IMR-90 (cell line): ENCODE results near the gene POLR1B. TPM values are rescaled to one million over a fixed set of nuclear protein-coding genes. Genes with fewer than 3 reads are reported as not detected.
"Not testable (repeated sequence)": the region's sequence is repeated elsewhere in the genome, so short reads cannot be mapped to it uniquely, and the experiment has no call there.

ENCODE experiments used
- ATAC-seq: fragments of 200-7000 bp; cut with Tn5 transposase; 2 replicates; pipeline ENCODE4 v1.9.1; 2020; ENCODE audit warnings: low read depth, mild to moderate bottlenecking, moderate library complexity
- BruUV-seq: library from RNA; stranded (reverse); fragments of 400-500 nt; replicated peaks from 2 replicates; lab custom pipeline; 2021; lab: Mats Ljungman, UMichigan
- CTCF ChIA-PET: fragments of 300-600 bp; formaldehyde crosslinking; extraction: SDS; loops from one replicate; lab custom pipeline; 2021; ENCODE audit warnings: antibody characterized with exemption; lab: Yijun Ruan, JAX
- POLR2A ChIA-PET: fragments of 300-600 bp; sonication (Branson Sonifier 250); formaldehyde crosslinking; loops from one replicate; lab custom pipeline; 2022; ENCODE audit warnings: antibody characterized with exemption; ENCODE audit not compliant: unreplicated experiment; lab: Charles Lee
- DNase-seq: peaks from one replicate; pipeline ENCODE4 v3.0.0; 2013
- H2AFZ ChIP-seq: replicated peaks from 2 replicates; pipeline ENCODE3; 2013; ENCODE audit warnings: low read length, mild to moderate bottlenecking; ENCODE audit not compliant: poor library complexity
- H2AK5ac ChIP-seq: 2 replicates; pipeline ENCODE4 v1.6.1; 2013; ENCODE audit warnings: low read depth, low read length, inconsistent platforms
- H2AK9ac ChIP-seq: replicated peaks from 2 replicates; pipeline ENCODE3; 2013; ENCODE audit warnings: mild to moderate bottlenecking, low read depth, low read length, moderate library complexity; ENCODE audit not compliant: poor library complexity
- H2BK120ac ChIP-seq: 2 replicates; pipeline ENCODE4 v1.6.1; 2013; ENCODE audit warnings: low read depth, low read length, inconsistent platforms
- H2BK15ac ChIP-seq: 3 replicates; pipeline ENCODE4 v1.6.1; 2013; ENCODE audit warnings: low read depth, low read length, inconsistent platforms
- H2BK20ac ChIP-seq: 2 replicates; pipeline ENCODE4 v1.6.1; 2013; ENCODE audit warnings: low read depth, mild to moderate bottlenecking, inconsistent platforms, low read length, moderate library complexity
- H2BK5ac ChIP-seq: 2 replicates; pipeline ENCODE4 v1.6.1; 2013; ENCODE audit warnings: mild to moderate bottlenecking, low read depth, low read length, inconsistent platforms; ENCODE audit not compliant: poor library complexity, severe bottlenecking
- H3K14ac ChIP-seq: replicated peaks from 2 replicates; pipeline ENCODE4 v1.6.1; 2013; ENCODE audit warnings: low read depth, low read length, inconsistent platforms
- H3K18ac ChIP-seq: 2 replicates; pipeline ENCODE4 v1.6.1; 2013; ENCODE audit warnings: low read depth, low read length, control low read depth
- H3K23ac ChIP-seq: 2 replicates; pipeline ENCODE4 v1.6.1; 2013; ENCODE audit warnings: low read depth, low read length, inconsistent platforms
- H3K27ac ChIP-seq: 2 replicates; pipeline ENCODE4 v1.5.1; 2013; ENCODE audit warnings: mild to moderate bottlenecking, control low read depth, low read length; ENCODE audit not compliant: insufficient read depth
- H3K27me3 ChIP-seq: 2 replicates; pipeline ENCODE4 v1.6.1; 2013; ENCODE audit warnings: low read length; ENCODE audit not compliant: control insufficient read depth, insufficient read depth
- H3K36me3 ChIP-seq: 2 replicates; pipeline ENCODE4 v1.6.1; 2013; ENCODE audit warnings: low read length, mixed read lengths; ENCODE audit not compliant: control insufficient read depth, insufficient read depth
- H3K4ac ChIP-seq: 2 replicates; pipeline ENCODE4 v1.6.1; 2013; ENCODE audit warnings: low read depth, low read length, inconsistent platforms
- H3K4me1 ChIP-seq: 2 replicates; pipeline ENCODE4 v1.6.1; 2013; ENCODE audit warnings: low read length, mixed read lengths; ENCODE audit not compliant: control insufficient read depth, insufficient read depth
- H3K4me2 ChIP-seq: 2 replicates; pipeline ENCODE4 v1.6.1; 2013; ENCODE audit warnings: low read depth, mild to moderate bottlenecking, control low read depth, low read length, moderate library complexity
- H3K4me3 ChIP-seq: 2 replicates; pipeline ENCODE4 v1.5.1; 2013; ENCODE audit warnings: low read depth, mild to moderate bottlenecking, control low read depth, low read length, moderate library complexity; ENCODE audit not compliant: insufficient read depth
- H3K56ac ChIP-seq: 2 replicates; pipeline ENCODE4 v1.6.1; 2013; ENCODE audit warnings: low read length, inconsistent platforms; ENCODE audit not compliant: insufficient read depth; ENCODE audit errors: extremely low read depth
- H3K79me1 ChIP-seq, 2 experiments: 2 replicates each; pipeline ENCODE4 v1.6.1; 2013; ENCODE audit warnings: low read length in 2 of 2, inconsistent platforms in 1 of 2, low read depth in 1 of 2
- H3K9ac ChIP-seq: 2 replicates; pipeline ENCODE4 v1.6.1; 2013; ENCODE audit warnings: low read depth, low read length, control low read depth
- H3K9me1 ChIP-seq: 2 replicates; pipeline ENCODE4 v1.6.1; 2013; ENCODE audit warnings: low read length, inconsistent platforms; ENCODE audit not compliant: insufficient read depth
- H3K9me3 ChIP-seq: 2 replicates; pipeline ENCODE4 v1.6.1; 2013; ENCODE audit warnings: low read length; ENCODE audit not compliant: control insufficient read depth, insufficient read depth
- H4K20me1 ChIP-seq: 2 replicates; pipeline ENCODE4 v1.6.1; 2013; ENCODE audit warnings: low read length, inconsistent platforms; ENCODE audit not compliant: insufficient read depth
- H4K5ac ChIP-seq: 2 replicates; pipeline ENCODE4 v1.6.1; 2013; ENCODE audit warnings: mild to moderate bottlenecking, low read depth, low read length, control low read depth
- H4K8ac ChIP-seq, 2 experiments: 2 replicates each; pipeline ENCODE4 v1.6.1; 2013; ENCODE audit warnings: low read depth in 2 of 2, low read length in 2 of 2, control low read depth in 1 of 2, inconsistent platforms in 1 of 2
- H4K91ac ChIP-seq: 2 replicates; pipeline ENCODE4 v1.6.1; 2013; ENCODE audit warnings: low read depth, low read length, inconsistent platforms; ENCODE audit not compliant: insufficient read depth
- WGBS, 2 experiments: methylation state at CpG; one replicate each; pipeline versions ENCODE4 v1.1.5 to v1.1.7; 2013; ENCODE audit warnings: missing lambda C conversion rate in 2 of 2; ENCODE audit not compliant: insufficient read length in 1 of 2; ENCODE audit errors: extremely low coverage in 2 of 2; 5-methylcytosine and 5-hydroxymethylcytosine counted together
- dilution Hi-C: fragments of 300-500 bp; cut with HindIII; formaldehyde crosslinking; loops from one replicate; pipeline ENCODE4 v1.14.3; 2018; ENCODE audit warnings: low sequenced_read_pairs; ENCODE audit not compliant: unreplicated experiment
- in situ Hi-C: fragments of 300-500 bp; cut with MboI; formaldehyde crosslinking; loops from 3 replicates; pipeline ENCODE4 v1.14.3; 2019; ENCODE audit warnings: low sequenced_read_pairs, inconsistent platforms, mixed read lengths
- intact Hi-C: fragments of 100-400 bp; cut with micrococcal nuclease; formaldehyde crosslinking; loops from 2 replicates; pipeline ENCODE4 v1.10.0; 2022
- polyA plus RNA-seq, 3 experiments: library from polyadenylated mRNA; depleted of rRNA; stranded (reverse); fragments of >200 nt; gene quantifications; 2 replicates each; pipeline ENCODE4 v1.2.3, GENCODE V29; 2012; ENCODE audit warnings: low replicate concordance in 1 of 3
- total RNA-seq: library from RNA; depleted of rRNA; stranded (reverse); fragments of >200 nt; gene quantifications from 2 replicates; pipeline ENCODE4 v1.2.3, GENCODE V29; 2012

Gene POLR1B
- total and polyA plus RNA-seq, 2 of the 4 experiments (the other 2 are of a cell fraction): 10.5 to 24.6 TPM

DNA sequence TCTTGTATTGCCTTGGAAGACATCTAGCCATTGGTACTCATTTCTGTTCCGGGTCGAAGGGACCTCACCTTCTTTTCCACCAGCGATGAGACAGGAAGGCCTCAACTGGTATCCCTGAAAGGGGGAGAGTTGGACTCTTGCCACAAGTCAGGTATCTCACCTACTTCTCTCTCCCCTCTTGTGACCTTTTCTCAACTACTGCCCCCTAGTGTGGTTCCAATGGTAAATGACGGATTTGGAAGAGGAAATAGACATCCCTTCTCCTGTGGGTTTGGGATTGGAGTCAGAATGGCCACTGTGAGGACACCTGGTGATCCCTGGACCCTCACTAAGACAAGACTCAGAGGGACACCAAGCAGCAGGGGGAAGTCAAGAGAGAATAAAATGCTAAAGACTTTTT, 46.4 kb upstream of the POLR1B start:
- H2BK120ac ChIP-seq, H2BK20ac ChIP-seq, POLR2A ChIA-PET, H4K91ac ChIP-seq, H2AK5ac ChIP-seq, BruUV-seq, H2BK15ac ChIP-seq, H3K4me1 ChIP-seq, H2BK5ac ChIP-seq, H3K4me2 ChIP-seq, dilution Hi-C loops, H4K5ac ChIP-seq, H3K9me3 ChIP-seq, H3K18ac ChIP-seq, H3K14ac ChIP-seq, CTCF ChIA-PET, H3K9me1 ChIP-seq, in situ Hi-C loops, ATAC-seq, DNase-seq, H2AK9ac ChIP-seq, H3K56ac ChIP-seq, H2AFZ ChIP-seq, H3K27me3 ChIP-seq, H3K4ac ChIP-seq, H3K27ac ChIP-seq, H3K4me3 ChIP-seq, H3K9ac ChIP-seq, H4K8ac ChIP-seq, H3K23ac ChIP-seq: not testable (repeated sequence)
- peaks cover 11% of the 10 kb centered on the region for H3K36me3 ChIP-seq
- peaks cover 10 to 33% of the 10 kb centered on the region in 2 experiments for H3K79me1 ChIP-seq
- H4K20me1 ChIP-seq: peaks cover 13% of the 10 kb centered on the region; the same call in 1 of the 2 replicates
- intact Hi-C loops: loop anchor here (1.0 kb wide), 1 partner anchor 9 kb away; no protein-coding TSS in a partner anchor
- WGBS, 2 experiments: no CpG with 5 or more reads among the region's 4 CpGs
